Esophagus muscularis mucosa (tissue), 4 donors: ENCODE data around the gene PACRG. TPM values are rescaled to one million over a fixed set of nuclear protein-coding genes. Genes with fewer than 3 reads are reported as not detected.

Experiments
- DNase-seq: peaks from one replicate; pipeline ENCODE4 v3.0.0-alpha.2; 2017; ENCODE audit errors: extremely low spot score
- H3K27ac ChIP-seq, 4 donors: fragments of 200-600 bp; sonication (generic); replicated peaks in 1 of 4; 1 replicate in 3 of 4; 2 replicates in 1 of 4; pipeline ENCODE4 v1.5.1; 2016 to 2019; ENCODE audit warnings: mild to moderate bottlenecking in 1 of 4
- H3K27me3 ChIP-seq, 4 donors: fragments of 200-600 bp; sonication (generic); one replicate each; pipeline versions ENCODE4 v1.5.1 to v1.6.0; 2016 to 2019
- H3K36me3 ChIP-seq, 4 donors: fragments of 200-600 bp; sonication (generic); one replicate each; pipeline ENCODE4 v1.5.1; 2016 to 2019
- H3K4me1 ChIP-seq, 4 donors: fragments of 200-600 bp; sonication (generic); one replicate each; pipeline ENCODE4 v1.5.1; 2016 to 2019
- H3K4me3 ChIP-seq, 4 donors: fragments of 200-600 bp; sonication (generic); 1 replicate in 2 of 4; 2 replicates in 2 of 4; pipeline ENCODE4 v1.5.1; 2016 to 2019; ENCODE audit warnings: mild to moderate bottlenecking in 4 of 4, moderate library complexity in 1 of 4
- H3K9me3 ChIP-seq, 4 donors: fragments of 200-600 bp; sonication (generic); 1 replicate in 3 of 4; 2 replicates in 1 of 4; pipeline ENCODE4 v1.5.1; 2016 to 2019
- CTCF ChIP-seq, 3 experiments: fragments of 200-600 bp in 2 of 3; fragments of 450-650 bp in 1 of 3; sonication (generic) in 2 of 3; IDR thresholded peaks; one replicate each; pipeline ENCODE4 v1.5.1; 2017 to 2019; ENCODE audit warnings: antibody characterized with exemption in 3 of 3, mild to moderate bottlenecking in 2 of 3, moderate library complexity in 1 of 3
- EP300 ChIP-seq: sonication (generic); formaldehyde crosslinking; IDR thresholded peaks from one replicate; pipeline ENCODE4 v1.6.1; 2017; ENCODE audit warnings: antibody characterized with exemption
- POLR2A ChIP-seq: fragments of 450-650 bp; IDR thresholded peaks from one replicate; pipeline ENCODE4 v1.6.1; 2017; ENCODE audit warnings: antibody characterized with exemption, moderate library complexity, mild to moderate bottlenecking, low read depth
- POLR2AphosphoS5 ChIP-seq, 2 donors: sonication (generic); formaldehyde crosslinking; IDR thresholded peaks; one replicate each; pipeline ENCODE4 v1.6.1; 2017; ENCODE audit warnings: antibody characterized with exemption in 2 of 2
- WGBS: methylation state at CpG from one replicate; pipeline ENCODE4 v1.1.5; 2018; 5-methylcytosine and 5-hydroxymethylcytosine counted together
- intact Hi-C: fragments of 100-400 bp; cut with DNase I; formaldehyde crosslinking; loops from one replicate; pipeline ENCODE4 v1.15.1; 2023
- total RNA-seq, 4 donors: library from RNA; depleted of rRNA; stranded (reverse); fragments of >200 nt; gene quantifications; one replicate each; pipeline versions ENCODE4 v1.1.0 to v1.2.1, GENCODE V29; 2016

Gene PACRG
- total RNA-seq, 4 donors from 2014 or later, result 1.3 to 3.5 (median 1.8) TPM; not detected in 1

GRCh38 chr6:163038317-163038716 is 310.5 kb downstream of the PACRG start:
- no peak overlapping the region for H3K4me3 ChIP-seq
- intact Hi-C loops, result no loop called here
- TF ChIP-seq CTCF (IDR thresholded peaks at IDR 0.05) (no peak), EP300 (no peak), POLR2AphosphoS5 (IDR thresholded peaks at IDR 0.05) (no peak), POLR2A (no peak)
- no peaks in the 10 kb centered on the region for H3K27me3 ChIP-seq
- DNase-seq, result no peak
- H3K9me3 ChIP-seq, result no peaks in the 10 kb centered on the region
- H3K36me3 ChIP-seq, result no peaks in the 10 kb centered on the region
- no peak overlapping the region for H3K27ac ChIP-seq
- H3K4me1 ChIP-seq, result no peaks in the 10 kb centered on the region
- 84% methylated on average over 2 of the region's 2 CpGs for WGBS

DNA sequence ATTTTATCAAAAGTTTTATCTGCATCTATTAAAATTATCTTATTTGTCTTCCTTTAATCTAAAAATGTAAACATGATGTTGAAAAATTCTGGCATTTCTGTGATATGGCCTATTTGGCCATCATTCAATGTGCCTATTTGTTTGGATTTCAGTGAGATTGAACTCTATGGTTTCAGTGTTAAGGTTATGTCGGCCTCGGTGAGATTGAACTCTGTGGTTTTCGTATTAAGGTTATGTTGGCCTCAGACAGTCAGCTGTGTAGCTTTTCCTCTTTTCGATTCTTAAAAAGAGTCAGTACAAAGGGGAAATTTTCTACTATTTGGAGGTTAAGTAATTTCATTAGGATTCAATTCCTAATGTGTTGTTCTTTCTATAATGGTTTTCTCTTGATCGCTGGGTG is 320.6 kb downstream of the PACRG start:
- no peaks in the 10 kb centered on the region for H3K36me3 ChIP-seq
- no peak overlapping the region for H3K27ac ChIP-seq
- DNase-seq, result no peak
- H3K27me3 ChIP-seq, result no peaks in the 10 kb centered on the region
- WGBS, result 82% methylated on average over 5 of the region's 5 CpGs
- no peak overlapping the region for H3K4me3 ChIP-seq
- TF ChIP-seq CTCF (IDR thresholded peaks at IDR 0.05) (no peak), POLR2A (no peak), EP300 (no peak), POLR2AphosphoS5 (IDR thresholded peaks at IDR 0.05) (no peak)
- H3K9me3 ChIP-seq, result no peaks in the 10 kb centered on the region
- intact Hi-C loops, result no loop called here
- H3K4me1 ChIP-seq, result no peaks in the 10 kb centered on the region

GRCh38 chr6:163053667-163054344 is 326.0 kb downstream of the PACRG start:
- no peak for DNase-seq
- no peak overlapping the region for H3K27ac ChIP-seq
- TF ChIP-seq CTCF (IDR thresholded peaks at IDR 0.05), result no peak
- TF ChIP-seq POLR2A, result no peak
- TF ChIP-seq EP300, result no peak
- no peak for TF ChIP-seq POLR2AphosphoS5 (IDR thresholded peaks at IDR 0.05)
- peaks cover 0 to 3% (median 0%) of the 10 kb centered on the region in 4 donors for H3K9me3 ChIP-seq
- H3K27me3 ChIP-seq, result no peaks in the 10 kb centered on the region
- 91% methylated on average over 11 of the region's 11 CpGs for WGBS
- H3K4me1 ChIP-seq, result no peaks in the 10 kb centered on the region
- no peak overlapping the region for H3K4me3 ChIP-seq
- intact Hi-C loops, result no loop called here
- H3K36me3 ChIP-seq, result no peaks in the 10 kb centered on the region

DNA sequence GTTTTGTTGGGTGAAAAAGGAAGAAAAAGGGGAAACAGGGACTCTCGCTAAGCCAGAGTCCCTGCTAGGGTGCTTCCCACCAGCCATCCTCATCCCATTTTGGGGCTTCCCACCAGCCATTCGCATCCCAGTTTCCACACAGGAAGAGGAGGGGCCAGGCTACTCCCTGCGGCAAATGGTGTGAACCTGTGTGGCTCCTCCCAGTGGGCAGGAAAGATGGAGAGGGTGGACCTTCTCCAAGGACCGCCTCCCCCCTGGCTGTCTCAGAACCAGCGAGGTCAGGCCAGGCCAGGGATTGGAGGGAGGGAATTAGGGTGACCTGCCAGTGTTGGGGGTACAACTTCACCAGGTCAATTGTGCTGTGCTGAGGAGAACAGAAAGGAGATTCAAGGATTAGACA is 326.9 kb downstream of the PACRG start:
- Histone ChIP-seq H3K4me1 (no peaks in the 10 kb centered on the region), H3K27ac (no peak overlapping the region), H3K4me3 (no peak overlapping the region), H3K9me3 (peaks cover 0 to 5% (median 4%) of the 10 kb centered on the region in 4 donors), H3K36me3 (no peaks in the 10 kb centered on the region), H3K27me3 (no peaks in the 10 kb centered on the region)
- intact Hi-C loops, result no loop called here
- DNase-seq, result no peak
- WGBS, result 93% methylated on average over 5 of the region's 5 CpGs
- TF ChIP-seq POLR2A (no peak), CTCF (IDR thresholded peaks at IDR 0.05) (no peak), EP300 (no peak), POLR2AphosphoS5 (IDR thresholded peaks at IDR 0.05) (no peak)

DNA sequence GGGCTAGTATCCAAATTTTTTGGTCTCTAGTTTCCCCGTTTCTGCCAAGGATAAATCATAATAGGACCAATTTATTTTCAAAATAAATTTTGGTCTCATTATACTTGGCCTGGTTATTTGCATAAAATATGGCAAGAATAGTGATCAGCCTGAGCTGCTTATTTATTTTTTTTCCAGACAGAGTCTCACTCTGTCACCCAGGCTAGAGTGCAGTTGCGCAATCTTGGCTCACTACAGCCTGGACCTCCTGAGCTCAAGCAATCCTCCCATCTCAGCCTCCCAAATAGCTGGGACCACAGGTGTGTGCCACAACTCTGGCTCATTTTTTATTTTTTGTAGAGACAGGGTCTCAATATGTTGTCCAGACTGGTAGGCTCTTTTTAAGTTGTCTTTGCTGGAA is 329.5 kb downstream of the PACRG start:
- 92% methylated on average over 2 of the region's 2 CpGs for WGBS
- no peak for DNase-seq
- TF ChIP-seq EP300 (no peak), POLR2AphosphoS5 (IDR thresholded peaks at IDR 0.05) (no peak), CTCF (IDR thresholded peaks at IDR 0.05) (no peak)
- no peaks in the 10 kb centered on the region for H3K27me3 ChIP-seq
- H3K4me1 ChIP-seq, result no peaks in the 10 kb centered on the region
- no peak overlapping the region for H3K4me3 ChIP-seq
- H3K9me3 ChIP-seq, result peaks cover 0 to 6% (median 4%) of the 10 kb centered on the region in 4 donors
- H3K36me3 ChIP-seq, result no peaks in the 10 kb centered on the region
- no peak overlapping the region for H3K27ac ChIP-seq
- intact Hi-C loops, result no loop called here
